HG03060 (cell line): ENCODE measurements around the gene RANBP17.

Experiments
- ATAC-seq: cut with Tn5 transposase; IDR thresholded peaks from one replicate; pipeline ENCODE4 v1.9.1; 2021; ENCODE audit warnings: low read depth, moderate number of reproducible peaks; ENCODE audit not compliant: unreplicated experiment

The RANBP17 gene

DNA sequence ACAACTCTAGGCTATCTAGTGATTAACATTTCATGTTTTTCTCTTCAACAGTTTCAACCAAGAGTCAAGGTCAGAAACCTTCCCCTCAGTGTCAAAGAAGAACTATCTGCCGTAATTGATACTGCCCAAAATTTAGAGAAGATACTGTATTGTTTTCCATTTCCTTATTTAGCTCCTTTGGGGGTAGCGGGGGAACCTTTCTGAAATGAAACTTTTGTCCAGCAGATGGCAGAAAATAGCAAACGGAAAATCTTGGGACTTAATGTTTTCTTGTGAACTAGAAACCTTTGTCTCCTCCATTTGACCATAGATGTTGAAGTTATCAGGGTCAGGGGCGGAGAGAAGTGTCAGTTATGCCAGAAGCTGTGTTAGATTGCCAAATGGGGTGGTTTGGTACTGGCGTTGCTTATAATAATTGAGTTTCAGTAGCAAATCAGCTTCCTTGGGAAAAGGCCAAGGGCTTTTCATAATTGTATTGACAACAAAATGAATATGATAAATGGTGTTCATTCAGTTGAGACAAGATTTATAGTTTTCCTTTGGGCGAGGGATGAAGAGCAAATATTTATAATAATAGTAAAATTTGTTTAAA lies 345.5 kb downstream of the RANBP17 start:
- ATAC-seq = no peak

- ATAC-seq = no peak
Observed at GRCh38 chr5:171221916-171222315, 360.1 kb downstream of the RANBP17 start.

- no peak for ATAC-seq
Observed at GRCh38 chr5:171223927-171224326, 362.1 kb downstream of the RANBP17 start.

GRCh38 chr5:171226096-171226754 lies 364.4 kb downstream of the RANBP17 start:
- no peak for ATAC-seq

GRCh38 chr5:171226864-171227263 lies 365.0 kb downstream of the RANBP17 start:
- no peak for ATAC-seq

- no peak for ATAC-seq
Observed at GRCh38 chr5:171236651-171237050, 374.8 kb downstream of the RANBP17 start.

DNA sequence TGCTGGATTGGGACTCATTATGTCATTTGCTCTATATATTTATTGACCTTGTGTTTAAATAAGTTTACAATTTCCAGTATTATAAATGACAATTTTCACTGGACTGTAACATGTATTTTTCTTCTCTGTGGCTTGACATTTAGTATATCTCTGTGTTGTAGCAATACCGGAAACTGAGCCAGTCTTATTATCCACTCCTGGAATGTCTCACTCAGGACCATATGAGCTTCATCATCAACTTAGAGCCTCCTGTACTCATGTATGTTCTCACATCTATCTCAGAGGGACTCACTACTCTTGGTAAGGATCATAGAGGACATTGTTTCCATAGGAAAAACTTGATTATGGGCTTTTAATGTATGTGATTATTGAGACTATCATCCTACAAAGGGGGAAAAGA lies 380.7 kb downstream of the RANBP17 start:
- ATAC-seq = no peak

GRCh38 chr5:171246231-171246630 lies 384.4 kb downstream of the RANBP17 start:
- ATAC-seq = no peak

GRCh38 chr5:171249460-171249859 lies 387.6 kb downstream of the RANBP17 start:
- no peak for ATAC-seq

GRCh38 chr5:171250738-171251137 lies 388.9 kb downstream of the RANBP17 start:
- no peak for ATAC-seq

DNA sequence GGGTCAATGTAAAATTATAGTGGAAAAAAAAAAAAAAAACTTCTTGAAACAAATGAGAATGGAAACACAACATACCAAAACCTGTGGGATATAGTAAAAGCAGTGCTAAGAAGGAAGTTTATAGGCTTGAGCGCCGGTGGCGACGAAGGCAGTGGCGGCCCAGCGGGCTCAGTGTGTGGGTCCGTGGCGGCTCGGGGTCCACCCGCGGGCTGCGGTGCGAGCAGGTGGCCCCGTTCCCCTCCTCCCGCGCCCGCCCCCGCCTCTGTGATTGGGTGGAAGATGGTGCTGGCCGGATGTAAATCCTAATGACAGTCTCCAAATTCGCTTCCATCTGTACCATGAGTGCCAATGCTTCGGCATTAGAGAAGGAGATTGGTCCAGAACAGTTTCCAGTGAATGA lies 389.7 kb downstream of the RANBP17 start:
- no peak for ATAC-seq

GRCh38 chr5:171252674-171253073 lies 390.9 kb downstream of the RANBP17 start:
- ATAC-seq = no peak

- ATAC-seq = no peak
Observed at GRCh38 chr5:171258737-171259415, 397.1 kb downstream of the RANBP17 start.

DNA sequence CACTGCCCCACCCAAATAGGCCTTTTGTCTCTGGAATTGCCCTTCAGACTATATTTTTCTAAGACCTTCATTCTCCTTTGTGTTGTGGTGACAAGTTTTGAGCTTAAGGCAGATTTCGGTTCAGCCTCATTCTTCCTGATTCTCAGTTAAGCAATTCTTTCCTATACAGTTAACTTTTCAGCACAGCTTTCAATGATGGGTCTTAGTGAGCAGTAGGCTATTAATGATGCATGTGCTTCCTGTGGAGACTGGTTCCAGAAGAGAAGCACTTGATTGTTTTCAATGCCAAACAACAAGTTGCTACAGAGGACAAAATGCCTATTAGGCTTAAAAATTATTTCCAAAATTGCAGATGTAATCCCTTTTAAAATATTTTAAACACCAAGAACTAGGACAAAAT lies 399.5 kb downstream of the RANBP17 start:
- ATAC-seq = no peak

- ATAC-seq = no peak
Observed at GRCh38 chr5:171261904-171262303, 400.1 kb downstream of the RANBP17 start.

DNA sequence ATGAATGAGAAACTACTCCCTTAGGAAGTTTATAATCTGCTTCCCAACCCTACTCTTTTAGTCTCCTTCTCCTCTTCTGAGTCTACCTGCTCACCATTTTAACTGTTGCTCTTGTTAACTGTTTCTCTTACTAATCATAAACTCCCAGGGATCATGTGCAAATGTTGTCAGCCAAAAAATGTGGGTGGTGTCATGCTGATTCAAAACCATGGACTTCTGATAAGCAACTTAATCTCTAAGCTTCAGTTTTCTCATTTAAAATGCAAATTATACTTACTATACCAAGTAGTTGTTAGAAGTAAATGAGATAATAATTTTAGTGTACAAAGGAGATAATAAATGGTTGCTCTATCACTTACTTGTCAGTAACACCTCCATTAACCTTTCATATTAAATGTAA lies 401.4 kb downstream of the RANBP17 start:
- no peak for ATAC-seq

DNA sequence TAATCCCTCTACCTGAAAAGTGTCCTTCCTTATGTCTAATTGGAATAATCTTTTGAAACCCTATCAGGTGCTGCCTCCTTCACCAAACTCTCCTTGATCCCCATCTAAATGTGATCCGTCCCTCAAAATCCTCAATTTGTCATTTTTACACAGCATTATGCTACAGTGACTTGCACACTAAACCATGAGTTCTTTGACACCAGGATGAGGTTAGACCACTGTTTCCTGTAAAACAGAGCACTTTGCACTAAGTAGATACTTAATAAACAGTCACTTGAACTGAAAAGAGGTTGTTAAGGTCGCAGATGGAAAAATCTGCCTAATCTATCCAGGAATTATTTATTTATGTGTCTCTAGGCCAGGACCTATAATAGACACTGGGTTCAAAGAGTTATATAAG lies 403.0 kb downstream of the RANBP17 start:
- ATAC-seq = no peak

- ATAC-seq = no peak
Observed at GRCh38 chr5:171268700-171269620, 407.1 kb downstream of the RANBP17 start.

DNA sequence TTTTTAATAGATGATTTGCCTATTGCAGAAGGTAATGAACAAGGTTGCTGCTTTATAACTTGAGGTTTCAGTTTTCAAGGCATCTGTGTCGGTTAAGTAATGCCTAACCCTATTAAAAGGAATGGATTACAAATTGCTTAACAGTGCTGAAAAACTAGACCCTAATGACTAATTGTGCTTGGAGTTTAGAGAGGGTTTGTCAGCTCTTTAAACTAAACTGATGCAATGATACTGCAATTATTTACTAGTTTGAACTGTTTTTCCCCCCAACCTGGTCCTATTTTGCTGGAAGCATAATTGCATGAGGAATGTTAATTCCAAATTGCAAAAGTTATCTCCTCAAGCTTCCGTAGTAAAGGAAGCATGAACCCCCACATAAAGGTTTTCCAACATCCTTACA lies 407.9 kb downstream of the RANBP17 start:
- no peak for ATAC-seq

DNA sequence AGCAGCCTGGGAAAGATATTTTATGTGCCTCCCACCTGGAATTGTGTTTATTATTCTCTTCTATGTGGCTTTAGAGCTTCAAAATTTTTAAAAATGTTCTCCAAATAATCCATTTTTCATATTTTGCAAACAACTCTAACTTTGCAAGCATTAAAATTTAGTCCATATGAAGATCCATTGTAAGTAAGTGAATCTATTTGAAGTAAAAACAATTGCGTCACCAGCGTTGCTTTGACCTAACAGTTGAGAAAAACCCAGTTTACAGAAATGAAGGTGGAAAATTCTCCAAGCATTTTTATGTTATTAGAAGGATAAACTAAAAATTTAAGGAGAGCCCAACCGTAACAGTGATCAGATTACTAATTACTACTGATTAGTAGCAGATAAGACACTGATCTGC lies 408.3 kb downstream of the RANBP17 start:
- ATAC-seq = no peak

DNA sequence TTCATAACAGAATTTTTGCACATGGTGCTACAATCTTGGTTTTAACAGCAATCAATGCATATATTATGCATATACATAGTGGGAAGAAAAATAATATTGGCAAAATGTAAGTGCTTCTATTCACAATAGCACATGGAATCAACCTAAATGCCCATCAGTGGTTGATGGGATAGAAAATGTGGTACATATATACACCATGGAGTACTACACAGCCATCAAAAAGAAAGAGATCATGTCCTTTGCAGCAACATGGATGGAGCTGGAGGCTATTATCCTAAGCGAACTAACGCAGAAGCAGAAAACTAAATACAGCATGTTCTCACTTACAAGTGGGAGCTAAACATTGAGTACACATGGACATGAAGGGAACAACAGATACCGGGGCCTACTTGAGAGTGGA lies 410.0 kb downstream of the RANBP17 start:
- ATAC-seq = no peak
